HCT116 (cell line): ENCODE data around the gene NUP210. TPM values are rescaled to one million over a fixed set of nuclear protein-coding genes. Genes with fewer than 3 reads are reported as not detected.

Experiments used
- ATAC-seq: fragments of 200-7000 bp; cut with Tn5 transposase; 2 replicates; pipeline ENCODE4 v1.9.1; 2020; ENCODE audit warnings: mild to moderate bottlenecking, moderate library complexity
- BruUV-seq: library from RNA; stranded (reverse); fragments of 400-500 nt; replicated peaks from 2 replicates; lab custom pipeline; 2021; lab: Mats Ljungman, UMichigan
- CTCF ChIA-PET: fragments of 300-600 bp; sonication (Branson Sonifier 250); formaldehyde crosslinking; loops from one replicate; lab custom pipeline; 2021; ENCODE audit warnings: antibody characterized with exemption; lab: Charles Lee
- POLR2A ChIA-PET: fragments of 300-600, 350-600 bp; sonication (Branson Sonifier 250); formaldehyde crosslinking; loops from one replicate; lab custom pipeline; 2021; ENCODE audit warnings: antibody characterized with exemption; lab: Charles Lee
- RAD21 ChIA-PET, 2 experiments: fragments of 300-600 bp; sonication (Branson Sonifier 250); formaldehyde crosslinking; loops; one replicate each; lab custom pipeline; 2023; ENCODE audit warnings: low total read pairs in 2 of 2; ENCODE audit not compliant: uncharacterized antibody in 2 of 2, unreplicated experiment in 2 of 2, low non-redundant PET in 1 of 2; lab: Charles Lee
- DNase-seq: peaks from one replicate; pipeline ENCODE4 v3.0.0-alpha.2; 2010; ENCODE audit warnings: low read depth, low spot score
- H2AFZ ChIP-seq: fragments of 200-600 bp; shearing (Covaris generic), sonication (generic); 2 replicates; pipeline ENCODE4 v1.6.1; 2017; ENCODE audit warnings: low read depth, mixed run types, mixed read lengths, antibody characterized with exemption, low read length; ENCODE audit not compliant: poor library complexity, severe bottlenecking
- H3K27ac ChIP-seq: 2 replicates; pipeline ENCODE4 v1.5.1; 2012; ENCODE audit warnings: low read depth, low read length
- H3K27me3 ChIP-seq: fragments of 200-600 bp; sonication (generic); 2 replicates; pipeline ENCODE4 v1.6.1; 2016; ENCODE audit warnings: mixed run types, low read length, mixed read lengths; ENCODE audit not compliant: insufficient read depth
- H3K36me3 ChIP-seq, 2 experiments: fragments of 200-500 bp in 1 of 2; fragments of 200-600 bp in 1 of 2; sonication (Bioruptor generic) in 1 of 2; sonication (generic) in 1 of 2; 2 replicates each; pipeline versions ENCODE4 v1.5.1 to v1.6.1; 2014 to 2016; ENCODE audit warnings: low read length in 2 of 2, inconsistent platforms in 1 of 2, mixed read lengths in 1 of 2, mixed run types in 1 of 2; ENCODE audit not compliant: insufficient read depth in 2 of 2, control insufficient read depth in 1 of 2
- H3K4me1 ChIP-seq, 2 experiments: fragments of 200-600 bp in 1 of 2; sonication (generic) in 1 of 2; 2 replicates each; pipeline versions ENCODE4 v1.5.1 to v1.6.1; 2012 to 2017; ENCODE audit warnings: low read length in 2 of 2, inconsistent platforms in 1 of 2, mild to moderate bottlenecking in 1 of 2, mixed read lengths in 1 of 2, mixed run types in 1 of 2, moderate library complexity in 1 of 2; ENCODE audit not compliant: insufficient read depth in 2 of 2, control insufficient read depth in 1 of 2
- H3K4me2 ChIP-seq: fragments of 200-600 bp; sonication (generic); 2 replicates; pipeline ENCODE4 v1.6.1; 2017; ENCODE audit warnings: mixed run types, low read length, mixed read lengths
- H3K4me3 ChIP-seq, 2 experiments: fragments of 200-600 bp in 1 of 2; sonication (generic) in 1 of 2; replicated peaks in 1 of 2; 2 replicates each; pipeline ENCODE4 v1.5.1; 2011 to 2016; ENCODE audit warnings: low read length in 2 of 2, control low read depth in 1 of 2, low read depth in 1 of 2, mild to moderate bottlenecking in 1 of 2, mixed read lengths in 1 of 2, mixed run types in 1 of 2
- H3K79me2 ChIP-seq: fragments of 200-600 bp; sonication (generic); 2 replicates; pipeline ENCODE4 v1.6.1; 2017; ENCODE audit warnings: mild to moderate bottlenecking, mixed run types, low read length, moderate library complexity, mixed read lengths; ENCODE audit not compliant: insufficient read depth
- H3K9ac ChIP-seq: fragments of 200-600 bp; sonication (generic); 2 replicates; pipeline ENCODE4 v1.6.1; 2016; ENCODE audit warnings: low read length, mixed read lengths
- H3K9me2 ChIP-seq: fragments of 200-600 bp; sonication (generic), shearing (Covaris generic); 2 replicates; pipeline ENCODE4 v1.6.1; 2017; ENCODE audit warnings: mixed run types, mild to moderate bottlenecking, moderate library complexity; ENCODE audit not compliant: insufficient read depth
- H3K9me3 ChIP-seq, 2 experiments: fragments of 200-500 bp in 1 of 2; fragments of 200-600 bp in 1 of 2; sonication (Bioruptor generic) in 1 of 2; sonication (generic) in 1 of 2; 2 replicates each; pipeline ENCODE4 v1.6.1; 2014 to 2017; ENCODE audit warnings: low read length in 2 of 2, mixed read lengths in 2 of 2, inconsistent platforms in 1 of 2, low read depth in 1 of 2, mild to moderate bottlenecking in 1 of 2, mixed run types in 1 of 2, moderate library complexity in 1 of 2; ENCODE audit not compliant: control insufficient read depth in 1 of 2, insufficient read depth in 1 of 2
- H4K20me1 ChIP-seq: fragments of 200-600 bp; sonication (generic), shearing (Covaris generic); 2 replicates; pipeline ENCODE4 v1.6.1; 2017; ENCODE audit warnings: mixed run types, mild to moderate bottlenecking, moderate library complexity; ENCODE audit not compliant: insufficient read depth
- CBX3 ChIP-seq: IDR thresholded peaks from 2 replicates; pipeline ENCODE4 v1.6.1; 2012; ENCODE audit warnings: low read depth
- CEBPB ChIP-seq: IDR thresholded peaks from 2 replicates; pipeline ENCODE4 v1.6.1; 2012; ENCODE audit warnings: low read depth
- ELF1 ChIP-seq: IDR thresholded peaks from 2 replicates; pipeline ENCODE4 v1.6.1; 2012; ENCODE audit warnings: low read depth, borderline replicate concordance
- EZH2phosphoT487 ChIP-seq: fragments of 200-600 bp; IDR thresholded peaks from 2 replicates; pipeline ENCODE4 v1.6.1; 2018; ENCODE audit warnings: antibody characterized with exemption, borderline replicate concordance
- JUND ChIP-seq: IDR thresholded peaks from 2 replicates; pipeline ENCODE4 v1.6.1; 2012
- POLR2AphosphoS5 ChIP-seq: IDR thresholded peaks from 2 replicates; pipeline ENCODE4 v1.6.1; 2011; ENCODE audit warnings: mild to moderate bottlenecking, low read depth, low read length, moderate library complexity
- SIN3A ChIP-seq: IDR thresholded peaks from 2 replicates; pipeline ENCODE4 v1.6.1; 2012; ENCODE audit warnings: low read depth
- SRF ChIP-seq: IDR thresholded peaks from 2 replicates; pipeline ENCODE4 v1.6.1; 2012; ENCODE audit warnings: low read depth
- ZNF274 ChIP-seq: fragments of 200-500 bp; sonication (Bioruptor generic); IDR thresholded peaks from 2 replicates; pipeline ENCODE4 v1.6.1; 2014; ENCODE audit warnings: mild to moderate bottlenecking, low read depth, low read length, inconsistent platforms
- intact Hi-C: fragments of 100-400 bp; cut with micrococcal nuclease; formaldehyde crosslinking; loops from 2 replicates; pipeline ENCODE4 v1.10.0; 2022
- total RNA-seq: library from RNA; stranded (reverse); gene quantifications from one replicate; pipeline ENCODE4 v1.2.1, GENCODE V29; 2021; ENCODE audit not compliant: unreplicated experiment
- TF ChIP-seq, protein P1 (sequence below): IDR thresholded peaks from 2 replicates; pipeline ENCODE4 v1.6.1; 2012
- TF ChIP-seq, protein P2 (sequence below): IDR thresholded peaks from 2 replicates; pipeline ENCODE4 v1.6.1; 2012; ENCODE audit warnings: low read depth
- TF ChIP-seq, protein P3 (sequence below): IDR thresholded peaks from 2 replicates; pipeline ENCODE4 v1.6.1; 2012

The NUP210 gene
- total RNA-seq, 1 experiment from 2014 or later, result 74.9 TPM

DNA sequence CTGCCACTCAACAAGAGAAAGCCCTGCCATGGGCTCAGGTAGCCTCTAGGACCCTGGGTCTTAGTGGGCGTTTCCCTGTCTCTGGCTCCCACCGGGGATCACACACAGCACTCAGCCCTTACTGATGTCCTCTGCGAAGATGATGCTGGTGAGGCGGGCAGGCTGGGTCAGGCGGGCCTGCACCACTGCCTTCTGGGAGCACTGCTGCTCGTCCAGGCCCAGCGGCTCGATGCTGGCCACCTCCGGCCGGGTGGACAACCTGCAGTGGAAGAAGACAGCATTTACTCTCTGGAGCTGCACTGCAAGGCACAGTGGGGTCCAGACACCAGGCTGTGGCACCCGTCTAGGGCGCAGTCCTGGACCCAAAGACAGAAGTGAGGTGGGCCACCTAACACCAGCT is 20.5 kb downstream of the NUP210 start:
- no peak for ATAC-seq
- no peaks in the 10 kb centered on the region for H3K4me1 ChIP-seq

More for the DNA sequence above, 20.5 kb downstream of the NUP210 start:
- ChIA-PET CTCF (no interaction called here), POLR2A (no interaction called here), RAD21 (no interaction called here)
- H3K9ac ChIP-seq, result no peak overlapping the region
- no peak overlapping the region for H3K27ac ChIP-seq
- TF ChIP-seq, protein P1, sequence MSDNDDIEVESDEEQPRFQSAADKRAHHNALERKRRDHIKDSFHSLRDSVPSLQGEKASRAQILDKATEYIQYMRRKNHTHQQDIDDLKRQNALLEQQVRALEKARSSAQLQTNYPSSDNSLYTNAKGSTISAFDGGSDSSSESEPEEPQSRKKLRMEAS, result no peak
- TF ChIP-seq, protein P2, sequence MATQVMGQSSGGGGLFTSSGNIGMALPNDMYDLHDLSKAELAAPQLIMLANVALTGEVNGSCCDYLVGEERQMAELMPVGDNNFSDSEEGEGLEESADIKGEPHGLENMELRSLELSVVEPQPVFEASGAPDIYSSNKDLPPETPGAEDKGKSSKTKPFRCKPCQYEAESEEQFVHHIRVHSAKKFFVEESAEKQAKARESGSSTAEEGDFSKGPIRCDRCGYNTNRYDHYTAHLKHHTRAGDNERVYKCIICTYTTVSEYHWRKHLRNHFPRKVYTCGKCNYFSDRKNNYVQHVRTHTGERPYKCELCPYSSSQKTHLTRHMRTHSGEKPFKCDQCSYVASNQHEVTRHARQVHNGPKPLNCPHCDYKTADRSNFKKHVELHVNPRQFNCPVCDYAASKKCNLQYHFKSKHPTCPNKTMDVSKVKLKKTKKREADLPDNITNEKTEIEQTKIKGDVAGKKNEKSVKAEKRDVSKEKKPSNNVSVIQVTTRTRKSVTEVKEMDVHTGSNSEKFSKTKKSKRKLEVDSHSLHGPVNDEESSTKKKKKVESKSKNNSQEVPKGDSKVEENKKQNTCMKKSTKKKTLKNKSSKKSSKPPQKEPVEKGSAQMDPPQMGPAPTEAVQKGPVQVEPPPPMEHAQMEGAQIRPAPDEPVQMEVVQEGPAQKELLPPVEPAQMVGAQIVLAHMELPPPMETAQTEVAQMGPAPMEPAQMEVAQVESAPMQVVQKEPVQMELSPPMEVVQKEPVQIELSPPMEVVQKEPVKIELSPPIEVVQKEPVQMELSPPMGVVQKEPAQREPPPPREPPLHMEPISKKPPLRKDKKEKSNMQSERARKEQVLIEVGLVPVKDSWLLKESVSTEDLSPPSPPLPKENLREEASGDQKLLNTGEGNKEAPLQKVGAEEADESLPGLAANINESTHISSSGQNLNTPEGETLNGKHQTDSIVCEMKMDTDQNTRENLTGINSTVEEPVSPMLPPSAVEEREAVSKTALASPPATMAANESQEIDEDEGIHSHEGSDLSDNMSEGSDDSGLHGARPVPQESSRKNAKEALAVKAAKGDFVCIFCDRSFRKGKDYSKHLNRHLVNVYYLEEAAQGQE, result no peak
- TF ChIP-seq JUND (no peak), ELF1 (no peak), EZH2phosphoT487 (no peak), CEBPB (no peak), SIN3A (no peak), CBX3 (no peak), ZNF274 (no peak), POLR2AphosphoS5 (no peak), SRF (no peak)
- TF ChIP-seq, protein P3, sequence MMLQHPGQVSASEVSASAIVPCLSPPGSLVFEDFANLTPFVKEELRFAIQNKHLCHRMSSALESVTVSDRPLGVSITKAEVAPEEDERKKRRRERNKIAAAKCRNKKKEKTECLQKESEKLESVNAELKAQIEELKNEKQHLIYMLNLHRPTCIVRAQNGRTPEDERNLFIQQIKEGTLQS, result no peak
- intact Hi-C loops, result no loop called here
- H3K36me3 ChIP-seq, result peaks cover 0 to 16% of the 10 kb centered on the region in 2 experiments; a peak in 2 of 4 replicates
- no peak overlapping the region for H3K4me2 ChIP-seq
- no peaks in the 10 kb centered on the region for H3K9me2 ChIP-seq
- H4K20me1 ChIP-seq, result no peaks in the 10 kb centered on the region
- H3K4me3 ChIP-seq, result no peak overlapping the region
- no peaks in the 10 kb centered on the region; a peak in 1 of 4 replicates for H3K9me3 ChIP-seq
- no TSS peak for BruUV-seq
- no peaks in the 10 kb centered on the region for H3K27me3 ChIP-seq
- DNase-seq, result no peak
- H2AFZ ChIP-seq, result no peak overlapping the region
- peaks cover 38% of the 10 kb centered on the region for H3K79me2 ChIP-seq
